Glutamatergic neuron (in vitro differentiated cells): ENCODE data around the gene FOXN3. TPM values are rescaled to one million over a fixed set of nuclear protein-coding genes. Genes with fewer than 3 reads are reported as not detected.
A peak's percentile ranks its signal among the peaks of the same experiment; 100 is the strongest.

Source experiments
- DNase-seq: peaks from one replicate; pipeline ENCODE4 v3.0.0; 2022
- H3K27ac Mint-ChIP-seq: one replicate; pipeline ENCODE4 v1.8.0; 2020; ENCODE audit warnings: mild to moderate bottlenecking, mixed read lengths, inconsistent platforms; ENCODE audit not compliant: unreplicated experiment
- H3K27me3 Mint-ChIP-seq: one replicate; pipeline ENCODE4 v1.8.0; 2020; ENCODE audit warnings: mild to moderate bottlenecking, moderate library complexity, mixed read lengths, inconsistent platforms; ENCODE audit not compliant: unreplicated experiment
- H3K36me3 Mint-ChIP-seq: one replicate; pipeline ENCODE4 v1.8.0; 2020; ENCODE audit warnings: mild to moderate bottlenecking, mixed read lengths, inconsistent platforms; ENCODE audit not compliant: unreplicated experiment
- H3K4me1 Mint-ChIP-seq: one replicate; pipeline ENCODE4 v1.8.0; 2020; ENCODE audit warnings: mild to moderate bottlenecking, low read depth, mixed read lengths, inconsistent platforms; ENCODE audit not compliant: unreplicated experiment
- H3K4me3 Mint-ChIP-seq: one replicate; pipeline ENCODE4 v1.8.0; 2020; ENCODE audit warnings: mild to moderate bottlenecking, mixed read lengths, inconsistent platforms; ENCODE audit not compliant: unreplicated experiment
- H3K9me3 Mint-ChIP-seq: one replicate; pipeline ENCODE4 v1.8.0; 2020; ENCODE audit warnings: mild to moderate bottlenecking, moderate library complexity, mixed read lengths, inconsistent platforms; ENCODE audit not compliant: unreplicated experiment
- CTCF ChIP-seq: fragments of 200-600 bp; sonication (generic); IDR thresholded peaks from one replicate; pipeline ENCODE4 v1.5.0; 2021; ENCODE audit not compliant: partially characterized antibody, unreplicated experiment
- total RNA-seq: library from RNA; stranded (reverse); fragmentation: NEBNext Ultra II Directional; extraction: Animal tissue kit (Norgen Biotek cat#: 25700); gene quantifications from one replicate; pipeline ENCODE4 v1.2.1, GENCODE V29; 2021; ENCODE audit not compliant: unreplicated experiment

FOXN3 gene
- total RNA-seq, 1 donor from 2014 or later: 139 TPM

DNA sequence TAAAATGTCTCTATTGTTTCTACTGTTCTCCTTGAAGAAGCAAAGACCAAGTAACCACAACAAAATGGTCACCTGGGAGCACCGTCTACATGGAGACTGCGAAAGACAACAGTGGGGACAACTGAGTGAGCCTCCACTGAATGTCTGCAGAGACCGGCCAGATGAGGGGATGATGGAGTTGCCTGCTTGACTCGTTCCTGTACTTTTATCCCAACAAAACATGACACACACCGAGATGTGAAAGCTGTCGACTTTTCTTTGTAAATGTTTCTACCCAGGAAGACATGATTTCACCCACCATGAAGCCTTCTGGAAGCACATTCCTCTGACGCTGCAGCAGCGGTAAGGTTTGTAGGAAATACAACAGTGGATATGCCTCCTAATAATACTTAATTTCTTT is 66.9 kb downstream of the FOXN3 start:
- Mint-ChIP-seq H3K4me3 (no peak overlapping the region), H3K27ac (peak overlapping the region; percentile 0)

GRCh38 chr14:89349171-89350008 is 67.6 kb downstream of the FOXN3 start:
- H3K4me3 Mint-ChIP-seq: peak overlapping the region; percentile 63
- peaks cover 17% of the 10 kb centered on the region for H3K9me3 Mint-ChIP-seq
- TF ChIP-seq CTCF: no peak
- DNase-seq: peak; percentile 86
- peaks cover 12% of the 10 kb centered on the region for H3K36me3 Mint-ChIP-seq
- H3K4me1 Mint-ChIP-seq: peaks cover 41% of the 10 kb centered on the region
- H3K27me3 Mint-ChIP-seq: peaks cover 4% of the 10 kb centered on the region
- H3K27ac Mint-ChIP-seq: peak overlapping the region; percentile 94

More for the DNA sequence above, 66.9 kb downstream of the FOXN3 start:
- Mint-ChIP-seq H3K27me3 (peaks cover 3% of the 10 kb centered on the region), H3K4me1 (peaks cover 41% of the 10 kb centered on the region), H3K9me3 (peaks cover 16% of the 10 kb centered on the region), H3K36me3 (peaks cover 12% of the 10 kb centered on the region)
- no peak for TF ChIP-seq CTCF
- DNase-seq: no peak

GRCh38 chr14:89348722-89349121 is 68.3 kb downstream of the FOXN3 start:
- no peak for TF ChIP-seq CTCF
- Mint-ChIP-seq H3K27me3 (peaks cover 4% of the 10 kb centered on the region), H3K9me3 (peaks cover 17% of the 10 kb centered on the region), H3K36me3 (peaks cover 12% of the 10 kb centered on the region), H3K4me1 (peaks cover 41% of the 10 kb centered on the region), H3K4me3 (peak overlapping the region; percentile 63), H3K27ac (peak overlapping the region; percentile 94)
- DNase-seq: no peak

DNA sequence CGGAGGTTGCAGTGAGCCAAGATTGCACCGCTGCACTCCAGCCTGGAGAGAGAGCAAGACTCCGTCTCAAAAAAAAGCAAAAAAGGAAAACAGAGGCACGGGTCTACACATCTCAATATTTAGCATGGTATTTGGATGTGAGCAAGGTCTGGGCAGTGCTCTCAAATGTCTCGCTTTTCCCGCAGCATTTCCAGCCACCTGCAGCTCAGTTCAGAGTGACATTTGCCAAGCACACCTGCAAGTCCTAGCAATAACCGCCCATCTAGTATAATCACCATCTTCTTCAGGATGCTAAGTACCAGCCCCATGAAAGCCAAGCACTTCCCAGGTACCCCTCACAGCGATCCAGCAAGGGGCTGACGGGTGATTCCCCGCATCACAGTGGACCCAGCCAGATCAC is 69.1 kb downstream of the FOXN3 start:
- H3K27me3 Mint-ChIP-seq: peaks cover 4% of the 10 kb centered on the region
- no peak for TF ChIP-seq CTCF
- no peak overlapping the region for H3K4me3 Mint-ChIP-seq
- peaks cover 39% of the 10 kb centered on the region for H3K4me1 Mint-ChIP-seq
- peaks cover 16% of the 10 kb centered on the region for H3K9me3 Mint-ChIP-seq
- peaks cover 12% of the 10 kb centered on the region for H3K36me3 Mint-ChIP-seq
- no peak for DNase-seq
- H3K27ac Mint-ChIP-seq: peak overlapping the region; percentile 17

DNA sequence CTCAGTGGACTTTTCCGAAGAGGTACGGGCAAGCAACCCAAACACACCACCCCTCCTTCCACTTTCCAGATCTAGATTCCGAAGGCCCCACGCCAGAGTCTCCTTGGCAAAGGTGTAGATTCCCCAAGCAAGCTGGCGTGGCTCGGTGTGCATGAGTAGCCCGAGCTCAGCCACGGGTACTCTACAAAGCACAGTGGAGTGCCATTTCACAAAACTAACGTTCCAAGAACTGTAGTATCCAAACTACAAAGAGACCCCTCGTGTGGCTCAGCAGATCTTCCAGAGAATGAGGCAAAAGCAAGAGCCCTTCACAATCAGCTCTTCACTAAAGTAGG is 72.1 kb downstream of the FOXN3 start:
- peaks cover 4% of the 10 kb centered on the region for H3K27me3 Mint-ChIP-seq

More for the DNA sequence above, 72.1 kb downstream of the FOXN3 start:
- no peak overlapping the region for H3K4me3 Mint-ChIP-seq
- H3K36me3 Mint-ChIP-seq: peaks cover 15% of the 10 kb centered on the region
- peaks cover 35% of the 10 kb centered on the region for H3K4me1 Mint-ChIP-seq
- H3K9me3 Mint-ChIP-seq: peaks cover 18% of the 10 kb centered on the region
- no peak for DNase-seq
- H3K27ac Mint-ChIP-seq: peak overlapping the region; percentile 38
- no peak for TF ChIP-seq CTCF
